ENCODE results near the gene TRIO. TPM values are rescaled to one million over a fixed set of nuclear protein-coding genes. Genes with fewer than 3 reads are reported as not detected.

Gene TRIO
- polyA plus RNA-seq, 3 donors = 1.7 to 45.8 (median 2.1) TPM

- Histone ChIP-seq H3K9me3 (replicated peaks in 1 of 2; ENCODE audit: control insufficient read depth in 1 of 2, insufficient read depth in 1 of 2, low read length in 2 of 2) (no peaks in the 10 kb centered on the region), H3K36me3 (replicated peaks in 1 of 2; ENCODE audit: control insufficient read depth in 1 of 2, insufficient read depth in 2 of 2, low read length in 2 of 2) (no peaks in the 10 kb centered on the region), H3K4me1 (ENCODE audit: control insufficient read depth in 1 of 2, insufficient read depth in 2 of 2, low read length in 2 of 2) (no peaks in the 10 kb centered on the region), H2AFZ (ENCODE audit: insufficient read depth, low read depth, low read length, poor library complexity, severe bottlenecking) (no peak overlapping the region), H3K4me3 (replicated peaks in 1 of 3; ENCODE audit: low read depth in 2 of 3, low read length in 3 of 3) (no peak overlapping the region), H3K27ac (ENCODE audit: low read depth in 1 of 2, low read length in 2 of 2) (no peak overlapping the region), H4K20me1 (ENCODE audit: insufficient read depth, low read length) (peaks cover 87% of the 10 kb centered on the region), H3K9ac (ENCODE audit: insufficient read depth, low read length, poor library complexity, severe bottlenecking) (no peak overlapping the region), H3K4me2 (replicated peaks; ENCODE audit: extremely low read depth, low read length, poor library complexity, severe bottlenecking) (no peak overlapping the region), H3K79me2 (ENCODE audit: insufficient read depth, low read length) (peaks cover 75% of the 10 kb centered on the region), H3K27me3 (ENCODE audit: control insufficient read depth in 2 of 2, insufficient read depth in 2 of 2, low read length in 2 of 2) (no peaks in the 10 kb centered on the region)
- TF ChIP-seq CTCF (IDR thresholded peaks at IDR 0.05) = no peak
- no CpG with 5 or more reads among the region's 2 CpGs for WGBS (ENCODE audit: insufficient coverage)
- peaks cover 1% of the 10 kb centered on the region for H3K4me1 Mint-ChIP-seq
- DNase-seq = no peak
- intact Hi-C loops (cut with micrococcal nuclease) = no loop called here
- H3K36me3 Mint-ChIP-seq = no peaks in the 10 kb centered on the region
- peaks cover 0 to 3% (median 0%) of the 10 kb centered on the region in 3 donors for H3K27me3 Mint-ChIP-seq (ENCODE audit: low read depth in 3 of 3)
- H3K27ac Mint-ChIP-seq = no peak overlapping the region
- H3K4me3 Mint-ChIP-seq = no peak overlapping the region
- H3K9me3 Mint-ChIP-seq = no peaks in the 10 kb centered on the region
These were observed 88.0 kb downstream of the TRIO start for GRCh38 chr5:14231156-14231555.

DNA sequence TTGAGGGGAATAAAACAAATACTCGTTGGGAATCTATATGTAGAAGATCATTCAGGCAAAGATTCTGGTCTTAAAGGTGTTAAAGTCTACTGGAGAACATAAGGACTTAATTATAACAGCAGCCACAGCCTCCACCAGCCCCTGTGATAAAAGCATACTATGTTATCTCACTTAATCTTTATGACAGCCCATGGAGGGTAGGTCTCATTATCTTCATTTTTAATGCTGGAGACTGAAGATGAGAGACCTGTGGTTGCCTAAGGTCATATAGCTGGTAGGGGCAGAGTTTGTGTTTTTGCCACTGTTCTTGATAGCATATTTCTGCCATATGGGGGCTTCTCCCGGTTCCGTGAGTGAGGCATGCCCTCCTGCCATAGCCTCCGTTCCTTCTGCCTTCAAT is 88.7 kb downstream of the TRIO start:
- no peak overlapping the region for H3K27ac Mint-ChIP-seq
- H2AFZ ChIP-seq (ENCODE audit: insufficient read depth, low read depth, low read length, poor library complexity, severe bottlenecking) = no peak overlapping the region
- H3K4me2 ChIP-seq (replicated peaks; ENCODE audit: extremely low read depth, low read length, poor library complexity, severe bottlenecking) = no peak overlapping the region
- H3K4me1 Mint-ChIP-seq = peaks cover 1% of the 10 kb centered on the region
- H3K36me3 ChIP-seq (replicated peaks in 1 of 2; ENCODE audit: control insufficient read depth in 1 of 2, insufficient read depth in 2 of 2, low read length in 2 of 2) = no peaks in the 10 kb centered on the region
- H3K36me3 Mint-ChIP-seq = no peaks in the 10 kb centered on the region
- no peak for DNase-seq
- no peak for TF ChIP-seq CTCF (IDR thresholded peaks at IDR 0.05)
- H3K9ac ChIP-seq (ENCODE audit: insufficient read depth, low read length, poor library complexity, severe bottlenecking) = no peak overlapping the region
- 93% methylated on average over 3 of the region's 4 CpGs for WGBS (ENCODE audit: insufficient coverage)
- H3K4me1 ChIP-seq (ENCODE audit: control insufficient read depth in 1 of 2, insufficient read depth in 2 of 2, low read length in 2 of 2) = no peaks in the 10 kb centered on the region
- no peaks in the 10 kb centered on the region for H3K27me3 ChIP-seq (ENCODE audit: control insufficient read depth in 2 of 2, insufficient read depth in 2 of 2, low read length in 2 of 2)
- peaks cover 0 to 3% (median 0%) of the 10 kb centered on the region in 3 donors for H3K27me3 Mint-ChIP-seq (ENCODE audit: low read depth in 3 of 3)
- no peak overlapping the region for H3K4me3 Mint-ChIP-seq
- intact Hi-C loops (cut with micrococcal nuclease) = no loop called here
- no peak overlapping the region for H3K4me3 ChIP-seq (replicated peaks in 1 of 3; ENCODE audit: low read depth in 2 of 3, low read length in 3 of 3)
- no peaks in the 10 kb centered on the region for H3K9me3 Mint-ChIP-seq
- H3K9me3 ChIP-seq (replicated peaks in 1 of 2; ENCODE audit: control insufficient read depth in 1 of 2, insufficient read depth in 1 of 2, low read length in 2 of 2) = no peaks in the 10 kb centered on the region
- H3K27ac ChIP-seq (ENCODE audit: low read depth in 1 of 2, low read length in 2 of 2) = no peak overlapping the region
- peaks cover 87% of the 10 kb centered on the region for H4K20me1 ChIP-seq (ENCODE audit: insufficient read depth, low read length)
- H3K79me2 ChIP-seq (ENCODE audit: insufficient read depth, low read length) = peaks cover 76% of the 10 kb centered on the region

Measured in CD14-positive monocyte (primary cell).